Adrenal gland (tissue), 5 donors: ENCODE results near the gene CHRM2.

Experiments
- POLR2A ChIP-seq, 2 donors: fragments of 450-650 bp; IDR thresholded peaks; one replicate each; pipeline ENCODE4 v1.6.1; 2017; ENCODE audit warnings: antibody characterized with exemption in 2 of 2, mild to moderate bottlenecking in 2 of 2, moderate library complexity in 1 of 2
- TF ChIP-seq, protein P1 (sequence below), 6 experiments: fragments of 450-650 bp in 4 of 6; fragments of 200-600 bp in 2 of 6; sonication (generic) in 1 of 6; IDR thresholded peaks; 1 replicate in 5 of 6; 2 replicates in 1 of 6; pipeline versions ENCODE4 v1.5.1 to v1.8.0; 2016 to 2021; ENCODE audit warnings: antibody characterized with exemption in 6 of 6, mild to moderate bottlenecking in 2 of 6, moderate library complexity in 1 of 6
- donor health status: DM: no; HTN: no; CAD: no.

DNA sequence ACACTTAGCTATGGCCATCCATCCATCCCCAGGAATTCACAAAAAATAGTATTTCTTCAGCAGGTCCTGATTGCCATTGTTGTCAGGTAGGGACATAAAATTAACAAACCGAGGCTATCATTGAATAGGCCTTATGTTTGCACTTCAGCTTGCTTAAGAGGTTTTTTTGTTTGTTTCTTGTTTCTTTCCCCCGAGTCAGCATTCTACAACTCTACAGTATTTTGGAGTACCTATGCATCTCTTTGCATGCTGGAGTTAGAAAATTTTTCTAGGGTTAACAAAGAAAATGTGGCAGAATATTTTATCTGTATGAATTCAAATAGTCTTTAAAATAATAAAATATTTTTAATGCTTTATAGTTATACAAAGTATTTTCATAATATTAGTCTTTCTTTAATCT is 26.3 kb downstream of the CHRM2 start:
- TF ChIP-seq POLR2A (IDR thresholded peaks at IDR 0.05): no peak
- TF ChIP-seq, protein P1, sequence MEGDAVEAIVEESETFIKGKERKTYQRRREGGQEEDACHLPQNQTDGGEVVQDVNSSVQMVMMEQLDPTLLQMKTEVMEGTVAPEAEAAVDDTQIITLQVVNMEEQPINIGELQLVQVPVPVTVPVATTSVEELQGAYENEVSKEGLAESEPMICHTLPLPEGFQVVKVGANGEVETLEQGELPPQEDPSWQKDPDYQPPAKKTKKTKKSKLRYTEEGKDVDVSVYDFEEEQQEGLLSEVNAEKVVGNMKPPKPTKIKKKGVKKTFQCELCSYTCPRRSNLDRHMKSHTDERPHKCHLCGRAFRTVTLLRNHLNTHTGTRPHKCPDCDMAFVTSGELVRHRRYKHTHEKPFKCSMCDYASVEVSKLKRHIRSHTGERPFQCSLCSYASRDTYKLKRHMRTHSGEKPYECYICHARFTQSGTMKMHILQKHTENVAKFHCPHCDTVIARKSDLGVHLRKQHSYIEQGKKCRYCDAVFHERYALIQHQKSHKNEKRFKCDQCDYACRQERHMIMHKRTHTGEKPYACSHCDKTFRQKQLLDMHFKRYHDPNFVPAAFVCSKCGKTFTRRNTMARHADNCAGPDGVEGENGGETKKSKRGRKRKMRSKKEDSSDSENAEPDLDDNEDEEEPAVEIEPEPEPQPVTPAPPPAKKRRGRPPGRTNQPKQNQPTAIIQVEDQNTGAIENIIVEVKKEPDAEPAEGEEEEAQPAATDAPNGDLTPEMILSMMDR (IDR thresholded peaks at IDR 0.05): no peak
